ENCODE measurements around the gene FAM131A.

FAM131A gene

DNA sequence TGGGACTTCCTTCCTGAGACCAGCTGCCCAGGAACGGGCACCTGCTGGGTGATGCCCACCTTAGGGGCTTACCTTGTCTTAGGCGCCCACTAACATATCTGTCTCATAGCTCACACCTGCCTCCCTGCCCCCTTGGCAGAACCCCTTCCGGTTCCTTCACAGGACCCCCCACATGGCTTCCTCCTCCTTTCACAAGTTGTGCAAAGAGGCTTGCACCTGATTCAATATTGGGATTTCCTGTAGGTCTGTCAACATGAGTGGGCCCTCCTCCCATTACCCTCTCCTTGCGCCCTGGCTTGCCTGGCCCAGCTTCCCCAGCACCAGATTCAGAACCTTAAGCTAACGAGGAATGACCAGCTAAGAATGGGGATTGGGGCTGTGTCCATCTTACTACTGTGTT lies 40.0 kb downstream of the FAM131A start:
- TF ChIP-seq CSDC2 (CRISPR knock-in tag; IDR thresholded peaks at IDR 0.05) (no peak), ISL1 (CRISPR knock-in tag; IDR thresholded peaks at IDR 0.05) (no peak), ZNF8 (CRISPR knock-in tag; IDR thresholded peaks at IDR 0.05) (no peak), ARNTL (CRISPR knock-in tag; IDR thresholded peaks at IDR 0.05; ENCODE audit: borderline replicate concordance, low read depth) (no peak), ZNF70 (CRISPR knock-in tag; IDR thresholded peaks at IDR 0.05) (no peak), ZFP3 (CRISPR knock-in tag; IDR thresholded peaks at IDR 0.05) (no peak), ESRRG (CRISPR knock-in tag; IDR thresholded peaks at IDR 0.05) (no peak), PPARA (CRISPR knock-in tag; IDR thresholded peaks at IDR 0.05; ENCODE audit: borderline replicate concordance) (no peak), RARB (CRISPR knock-in tag; IDR thresholded peaks at IDR 0.05) (no peak), BACH2 (CRISPR knock-in tag; IDR thresholded peaks at IDR 0.05; ENCODE audit: borderline replicate concordance) (no peak), OSR1 (CRISPR knock-in tag; IDR thresholded peaks at IDR 0.05) (no peak), GLIS3 (CRISPR knock-in tag; IDR thresholded peaks at IDR 0.05) (no peak), TOX (CRISPR knock-in tag; IDR thresholded peaks at IDR 0.05; ENCODE audit: borderline replicate concordance) (no peak)
- TF ChIP-seq, protein P1, sequence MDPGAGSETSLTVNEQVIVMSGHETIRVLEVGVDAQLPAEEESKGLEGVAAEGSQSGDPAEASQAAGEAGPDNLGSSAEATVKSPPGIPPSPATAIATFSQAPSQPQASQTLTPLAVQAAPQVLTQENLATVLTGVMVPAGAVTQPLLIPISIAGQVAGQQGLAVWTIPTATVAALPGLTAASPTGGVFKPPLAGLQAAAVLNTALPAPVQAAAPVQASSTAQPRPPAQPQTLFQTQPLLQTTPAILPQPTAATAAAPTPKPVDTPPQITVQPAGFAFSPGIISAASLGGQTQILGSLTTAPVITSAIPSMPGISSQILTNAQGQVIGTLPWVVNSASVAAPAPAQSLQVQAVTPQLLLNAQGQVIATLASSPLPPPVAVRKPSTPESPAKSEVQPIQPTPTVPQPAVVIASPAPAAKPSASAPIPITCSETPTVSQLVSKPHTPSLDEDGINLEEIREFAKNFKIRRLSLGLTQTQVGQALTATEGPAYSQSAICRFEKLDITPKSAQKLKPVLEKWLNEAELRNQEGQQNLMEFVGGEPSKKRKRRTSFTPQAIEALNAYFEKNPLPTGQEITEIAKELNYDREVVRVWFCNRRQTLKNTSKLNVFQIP (CRISPR knock-in tag; IDR thresholded peaks at IDR 0.05; ENCODE audit: borderline replicate concordance, low read depth): no peak
- TF ChIP-seq, protein P2, sequence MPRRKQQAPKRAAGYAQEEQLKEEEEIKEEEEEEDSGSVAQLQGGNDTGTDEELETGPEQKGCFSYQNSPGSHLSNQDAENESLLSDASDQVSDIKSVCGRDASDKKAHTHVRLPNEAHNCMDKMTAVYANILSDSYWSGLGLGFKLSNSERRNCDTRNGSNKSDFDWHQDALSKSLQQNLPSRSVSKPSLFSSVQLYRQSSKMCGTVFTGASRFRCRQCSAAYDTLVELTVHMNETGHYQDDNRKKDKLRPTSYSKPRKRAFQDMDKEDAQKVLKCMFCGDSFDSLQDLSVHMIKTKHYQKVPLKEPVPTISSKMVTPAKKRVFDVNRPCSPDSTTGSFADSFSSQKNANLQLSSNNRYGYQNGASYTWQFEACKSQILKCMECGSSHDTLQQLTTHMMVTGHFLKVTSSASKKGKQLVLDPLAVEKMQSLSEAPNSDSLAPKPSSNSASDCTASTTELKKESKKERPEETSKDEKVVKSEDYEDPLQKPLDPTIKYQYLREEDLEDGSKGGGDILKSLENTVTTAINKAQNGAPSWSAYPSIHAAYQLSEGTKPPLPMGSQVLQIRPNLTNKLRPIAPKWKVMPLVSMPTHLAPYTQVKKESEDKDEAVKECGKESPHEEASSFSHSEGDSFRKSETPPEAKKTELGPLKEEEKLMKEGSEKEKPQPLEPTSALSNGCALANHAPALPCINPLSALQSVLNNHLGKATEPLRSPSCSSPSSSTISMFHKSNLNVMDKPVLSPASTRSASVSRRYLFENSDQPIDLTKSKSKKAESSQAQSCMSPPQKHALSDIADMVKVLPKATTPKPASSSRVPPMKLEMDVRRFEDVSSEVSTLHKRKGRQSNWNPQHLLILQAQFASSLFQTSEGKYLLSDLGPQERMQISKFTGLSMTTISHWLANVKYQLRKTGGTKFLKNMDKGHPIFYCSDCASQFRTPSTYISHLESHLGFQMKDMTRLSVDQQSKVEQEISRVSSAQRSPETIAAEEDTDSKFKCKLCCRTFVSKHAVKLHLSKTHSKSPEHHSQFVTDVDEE (CRISPR knock-in tag; IDR thresholded peaks at IDR 0.05): no peak
- TF ChIP-seq, protein P3, sequence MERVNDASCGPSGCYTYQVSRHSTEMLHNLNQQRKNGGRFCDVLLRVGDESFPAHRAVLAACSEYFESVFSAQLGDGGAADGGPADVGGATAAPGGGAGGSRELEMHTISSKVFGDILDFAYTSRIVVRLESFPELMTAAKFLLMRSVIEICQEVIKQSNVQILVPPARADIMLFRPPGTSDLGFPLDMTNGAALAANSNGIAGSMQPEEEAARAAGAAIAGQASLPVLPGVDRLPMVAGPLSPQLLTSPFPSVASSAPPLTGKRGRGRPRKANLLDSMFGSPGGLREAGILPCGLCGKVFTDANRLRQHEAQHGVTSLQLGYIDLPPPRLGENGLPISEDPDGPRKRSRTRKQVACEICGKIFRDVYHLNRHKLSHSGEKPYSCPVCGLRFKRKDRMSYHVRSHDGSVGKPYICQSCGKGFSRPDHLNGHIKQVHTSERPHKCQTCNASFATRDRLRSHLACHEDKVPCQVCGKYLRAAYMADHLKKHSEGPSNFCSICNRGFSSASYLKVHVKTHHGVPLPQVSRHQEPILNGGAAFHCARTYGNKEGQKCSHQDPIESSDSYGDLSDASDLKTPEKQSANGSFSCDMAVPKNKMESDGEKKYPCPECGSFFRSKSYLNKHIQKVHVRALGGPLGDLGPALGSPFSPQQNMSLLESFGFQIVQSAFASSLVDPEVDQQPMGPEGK (CRISPR knock-in tag; IDR thresholded peaks at IDR 0.05; ENCODE audit: borderline replicate concordance): no peak
- TF ChIP-seq, protein P4, sequence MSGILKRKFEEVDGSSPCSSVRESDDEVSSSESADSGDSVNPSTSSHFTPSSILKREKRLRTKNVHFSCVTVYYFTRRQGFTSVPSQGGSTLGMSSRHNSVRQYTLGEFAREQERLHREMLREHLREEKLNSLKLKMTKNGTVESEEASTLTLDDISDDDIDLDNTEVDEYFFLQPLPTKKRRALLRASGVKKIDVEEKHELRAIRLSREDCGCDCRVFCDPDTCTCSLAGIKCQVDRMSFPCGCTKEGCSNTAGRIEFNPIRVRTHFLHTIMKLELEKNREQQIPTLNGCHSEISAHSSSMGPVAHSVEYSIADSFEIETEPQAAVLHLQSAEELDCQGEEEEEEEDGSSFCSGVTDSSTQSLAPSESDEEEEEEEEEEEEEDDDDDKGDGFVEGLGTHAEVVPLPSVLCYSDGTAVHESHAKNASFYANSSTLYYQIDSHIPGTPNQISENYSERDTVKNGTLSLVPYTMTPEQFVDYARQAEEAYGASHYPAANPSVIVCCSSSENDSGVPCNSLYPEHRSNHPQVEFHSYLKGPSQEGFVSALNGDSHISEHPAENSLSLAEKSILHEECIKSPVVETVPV (CRISPR knock-in tag; IDR thresholded peaks at IDR 0.05): no peak
- TF ChIP-seq, protein P5, sequence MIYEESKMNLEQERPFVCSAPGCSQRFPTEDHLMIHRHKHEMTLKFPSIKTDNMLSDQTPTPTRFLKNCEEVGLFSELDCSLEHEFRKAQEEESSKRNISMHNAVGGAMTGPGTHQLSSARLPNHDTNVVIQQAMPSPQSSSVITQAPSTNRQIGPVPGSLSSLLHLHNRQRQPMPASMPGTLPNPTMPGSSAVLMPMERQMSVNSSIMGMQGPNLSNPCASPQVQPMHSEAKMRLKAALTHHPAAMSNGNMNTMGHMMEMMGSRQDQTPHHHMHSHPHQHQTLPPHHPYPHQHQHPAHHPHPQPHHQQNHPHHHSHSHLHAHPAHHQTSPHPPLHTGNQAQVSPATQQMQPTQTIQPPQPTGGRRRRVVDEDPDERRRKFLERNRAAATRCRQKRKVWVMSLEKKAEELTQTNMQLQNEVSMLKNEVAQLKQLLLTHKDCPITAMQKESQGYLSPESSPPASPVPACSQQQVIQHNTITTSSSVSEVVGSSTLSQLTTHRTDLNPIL (CRISPR knock-in tag; IDR thresholded peaks at IDR 0.05; ENCODE audit: low read depth): no peak
- ATAC-seq: no peak

DNA sequence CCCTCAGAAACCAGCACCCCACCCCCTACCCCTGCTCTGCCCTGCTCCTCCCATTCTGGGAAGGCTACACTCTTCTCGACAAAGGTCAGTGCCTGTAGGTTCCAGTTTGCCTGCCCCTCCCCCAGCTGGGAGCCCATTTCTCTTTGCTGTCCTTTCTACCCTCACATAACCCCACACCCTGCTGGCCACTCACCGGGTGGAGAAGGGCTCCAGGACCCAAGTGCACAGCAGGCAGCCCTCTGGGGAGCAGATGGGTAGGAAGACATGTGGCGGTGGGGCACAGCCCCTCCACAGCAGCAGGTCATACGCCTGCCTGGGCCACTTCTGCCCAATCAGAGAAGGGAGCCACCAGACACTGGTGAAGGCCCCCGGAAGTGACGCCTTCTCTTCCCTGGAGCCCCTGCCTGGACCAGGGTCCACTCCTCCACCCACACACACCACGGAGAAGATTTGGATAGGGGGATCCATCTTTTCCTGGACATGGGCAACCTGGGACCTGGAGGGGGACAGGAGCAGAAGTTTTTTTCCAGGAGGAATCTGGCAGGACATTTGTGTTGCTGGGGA lies 40.6 kb downstream of the FAM131A start, which contains the start of gene THPO:
THPO (minus strand) TSS at position 326 of the 564 bp plus-strand sequence. CDS start 1,948 bp downstream, outside the sequence.
- TF ChIP-seq ESRRG (CRISPR knock-in tag; IDR thresholded peaks at IDR 0.05) (no peak), TOX (CRISPR knock-in tag; IDR thresholded peaks at IDR 0.05; ENCODE audit: borderline replicate concordance) (no peak), TCF4 (CRISPR knock-in tag; IDR thresholded peaks at IDR 0.05; ENCODE audit: borderline replicate concordance) (no peak), BACH2 (CRISPR knock-in tag; IDR thresholded peaks at IDR 0.05; ENCODE audit: borderline replicate concordance) (no peak), ZNF8 (CRISPR knock-in tag; IDR thresholded peaks at IDR 0.05) (no peak), ISL1 (CRISPR knock-in tag; IDR thresholded peaks at IDR 0.05) (no peak), RARB (CRISPR knock-in tag; IDR thresholded peaks at IDR 0.05) (no peak), GLIS3 (CRISPR knock-in tag; IDR thresholded peaks at IDR 0.05) (no peak), ZFP3 (CRISPR knock-in tag; IDR thresholded peaks at IDR 0.05) (no peak), CSDC2 (CRISPR knock-in tag; IDR thresholded peaks at IDR 0.05) (no peak), ARNTL (CRISPR knock-in tag; IDR thresholded peaks at IDR 0.05; ENCODE audit: borderline replicate concordance, low read depth) (no peak), ZNF70 (CRISPR knock-in tag; IDR thresholded peaks at IDR 0.05) (no peak), OSR1 (CRISPR knock-in tag; IDR thresholded peaks at IDR 0.05) (no peak), ZNF565 (CRISPR knock-in tag; conservative IDR thresholded peaks at IDR 0.05; ENCODE audit: low read depth) (no peak), PPARA (CRISPR knock-in tag; IDR thresholded peaks at IDR 0.05; ENCODE audit: borderline replicate concordance) (no peak), SNAI2 (CRISPR knock-in tag; IDR thresholded peaks at IDR 0.05) (no peak)
- TF ChIP-seq, protein P1 (CRISPR knock-in tag; IDR thresholded peaks at IDR 0.05; ENCODE audit: borderline replicate concordance, low read depth): no peak
- TF ChIP-seq, protein P4 (CRISPR knock-in tag; IDR thresholded peaks at IDR 0.05): no peak
- TF ChIP-seq, protein P3 (CRISPR knock-in tag; IDR thresholded peaks at IDR 0.05; ENCODE audit: borderline replicate concordance): no peak
- TF ChIP-seq, protein P5 (CRISPR knock-in tag; IDR thresholded peaks at IDR 0.05; ENCODE audit: low read depth): no peak
- no peak for ATAC-seq

All from SK-N-SH treated with all-trans-retinoic acid at 6 μM for 48 hours (cell line).